HG02884 (cell line): ENCODE results near the gene SGTA.
"Not testable (repeated sequence)": the region's sequence is repeated elsewhere in the genome, so short reads cannot be mapped to it uniquely, and the experiment has no call there.

Source experiments
- ATAC-seq: cut with Tn5 transposase; IDR thresholded peaks from one replicate; pipeline ENCODE4 v1.9.1; 2021; ENCODE audit warnings: mild to moderate bottlenecking, moderate library complexity; ENCODE audit not compliant: unreplicated experiment

The SGTA gene

GRCh38 chr19:2716722-2717637 lies 66.1 kb downstream of the SGTA start:
- ATAC-seq = no peak

- ATAC-seq = no peak
Observed at GRCh38 chr19:2716275-2716650, 66.8 kb downstream of the SGTA start.

- no peak for ATAC-seq
Observed at GRCh38 chr19:2715470-2716274, 67.4 kb downstream of the SGTA start.

GRCh38 chr19:2714531-2715269 lies 68.4 kb downstream of the SGTA start:
- no peak for ATAC-seq

DNA sequence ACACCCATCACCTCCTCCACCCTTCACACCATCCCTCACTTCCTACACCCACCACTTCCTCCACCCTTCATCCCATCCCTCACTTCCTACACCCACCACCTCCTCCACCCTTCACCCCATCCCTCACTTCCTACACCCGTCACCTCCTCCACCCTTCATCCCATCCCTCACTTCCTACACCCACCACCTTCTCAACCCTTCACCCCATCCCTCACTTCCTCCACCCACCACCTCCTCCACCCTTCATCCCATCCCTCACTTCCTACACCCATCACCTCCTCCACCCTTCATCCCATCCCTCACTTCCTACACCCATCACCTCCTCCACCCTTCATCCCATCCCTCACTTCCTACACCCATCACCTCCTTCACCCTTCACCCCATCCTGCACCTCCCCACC lies 69.0 kb downstream of the SGTA start:
- not testable (repeated sequence) for ATAC-seq

DNA sequence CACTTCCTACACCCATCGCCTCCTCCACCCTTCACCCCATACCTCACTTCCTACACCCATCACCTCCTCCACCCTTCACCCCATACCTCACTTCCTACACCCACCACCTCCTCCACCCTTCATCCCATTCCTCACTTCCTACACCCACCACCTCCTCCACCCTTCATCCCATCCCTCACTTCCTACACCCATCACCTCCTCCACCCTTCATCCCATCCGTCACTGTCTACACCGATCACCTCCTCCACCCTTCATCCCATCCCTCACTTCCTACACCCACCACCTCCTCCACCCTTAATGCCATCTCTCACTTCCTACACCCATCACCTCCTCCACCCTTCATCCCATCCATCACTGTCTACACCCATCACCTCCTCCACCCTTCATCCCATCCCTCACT lies 69.9 kb downstream of the SGTA start:
- ATAC-seq = not testable (repeated sequence)

DNA sequence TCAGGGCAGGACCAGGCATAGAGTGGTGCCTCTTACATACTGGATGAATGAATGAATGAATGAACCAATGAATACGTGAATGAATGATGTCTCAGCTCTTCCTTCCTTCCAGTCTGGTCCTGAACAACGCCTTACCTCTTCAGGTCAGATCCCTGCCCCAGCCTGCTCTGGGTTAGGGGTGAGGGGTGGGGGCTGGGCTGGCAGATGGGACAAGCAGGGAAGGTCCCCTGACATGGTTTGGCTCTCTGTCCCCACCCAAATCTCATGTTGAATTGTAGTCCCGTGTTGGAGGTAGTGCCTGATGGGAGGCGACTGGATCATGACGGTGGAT lies 71.2 kb downstream of the SGTA start:
- ATAC-seq = no peak

GRCh38 chr19:2711172-2711874 lies 71.8 kb downstream of the SGTA start:
- no peak for ATAC-seq

DNA sequence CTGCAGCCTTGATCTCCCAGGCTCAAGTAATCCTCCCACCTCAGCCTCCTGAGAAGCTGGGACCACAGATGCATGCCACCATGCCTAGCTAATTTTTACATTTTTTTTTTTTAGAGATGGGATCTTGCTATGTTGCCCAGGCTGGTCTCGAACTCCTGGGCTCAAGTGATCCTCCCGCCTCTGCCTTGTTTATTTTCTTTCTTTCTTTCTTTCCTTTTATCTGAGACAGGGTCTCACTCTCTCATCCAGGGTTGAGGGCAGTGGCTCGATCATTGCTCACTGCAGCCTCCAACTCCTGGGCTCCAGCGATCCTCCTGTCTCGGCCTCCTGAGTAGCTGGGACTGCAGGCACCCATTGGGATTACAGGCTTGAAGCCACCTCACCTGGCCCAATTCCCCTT lies 76.8 kb downstream of the SGTA start:
- ATAC-seq = no peak
